HL-60 (cell line): ENCODE results near the gene FANCM.

Source experiments
- CTCF ChIP-seq: IDR thresholded peaks from one replicate; pipeline ENCODE4 v1.5.1; 2011; ENCODE audit warnings: low read length, control low read depth, inconsistent platforms; ENCODE audit not compliant: insufficient read depth
- GABPA ChIP-seq: IDR thresholded peaks from 2 replicates; pipeline ENCODE4 v1.6.1; 2012; ENCODE audit warnings: low read depth
- POLR2AphosphoS5 ChIP-seq: IDR thresholded peaks from 2 replicates; pipeline ENCODE4 v1.6.1; 2012; ENCODE audit warnings: low read depth
- SPI1 ChIP-seq: IDR thresholded peaks from 2 replicates; pipeline ENCODE4 v1.6.1; 2012; ENCODE audit warnings: low read depth, mild to moderate bottlenecking, borderline replicate concordance
- TF ChIP-seq, protein P1 (sequence below): IDR thresholded peaks from 2 replicates; pipeline ENCODE4 v1.6.1; 2012; ENCODE audit warnings: low read depth; ENCODE audit not compliant: insufficient replicate concordance

GRCh38 chr14:45238988-45239387, 103.3 kb downstream of the FANCM start:
- TF ChIP-seq CTCF (no peak), SPI1 (no peak), POLR2AphosphoS5 (no peak), GABPA (no peak)
- TF ChIP-seq, protein P1, sequence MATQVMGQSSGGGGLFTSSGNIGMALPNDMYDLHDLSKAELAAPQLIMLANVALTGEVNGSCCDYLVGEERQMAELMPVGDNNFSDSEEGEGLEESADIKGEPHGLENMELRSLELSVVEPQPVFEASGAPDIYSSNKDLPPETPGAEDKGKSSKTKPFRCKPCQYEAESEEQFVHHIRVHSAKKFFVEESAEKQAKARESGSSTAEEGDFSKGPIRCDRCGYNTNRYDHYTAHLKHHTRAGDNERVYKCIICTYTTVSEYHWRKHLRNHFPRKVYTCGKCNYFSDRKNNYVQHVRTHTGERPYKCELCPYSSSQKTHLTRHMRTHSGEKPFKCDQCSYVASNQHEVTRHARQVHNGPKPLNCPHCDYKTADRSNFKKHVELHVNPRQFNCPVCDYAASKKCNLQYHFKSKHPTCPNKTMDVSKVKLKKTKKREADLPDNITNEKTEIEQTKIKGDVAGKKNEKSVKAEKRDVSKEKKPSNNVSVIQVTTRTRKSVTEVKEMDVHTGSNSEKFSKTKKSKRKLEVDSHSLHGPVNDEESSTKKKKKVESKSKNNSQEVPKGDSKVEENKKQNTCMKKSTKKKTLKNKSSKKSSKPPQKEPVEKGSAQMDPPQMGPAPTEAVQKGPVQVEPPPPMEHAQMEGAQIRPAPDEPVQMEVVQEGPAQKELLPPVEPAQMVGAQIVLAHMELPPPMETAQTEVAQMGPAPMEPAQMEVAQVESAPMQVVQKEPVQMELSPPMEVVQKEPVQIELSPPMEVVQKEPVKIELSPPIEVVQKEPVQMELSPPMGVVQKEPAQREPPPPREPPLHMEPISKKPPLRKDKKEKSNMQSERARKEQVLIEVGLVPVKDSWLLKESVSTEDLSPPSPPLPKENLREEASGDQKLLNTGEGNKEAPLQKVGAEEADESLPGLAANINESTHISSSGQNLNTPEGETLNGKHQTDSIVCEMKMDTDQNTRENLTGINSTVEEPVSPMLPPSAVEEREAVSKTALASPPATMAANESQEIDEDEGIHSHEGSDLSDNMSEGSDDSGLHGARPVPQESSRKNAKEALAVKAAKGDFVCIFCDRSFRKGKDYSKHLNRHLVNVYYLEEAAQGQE, result no peak
